Activated naive CD8-positive, alpha-beta T cell treated with anti-CD3 and anti-CD28 coated beads, Interleukin-2, amount 10 ng/mL, durations not matched to agents 7 days and 5 days (primary cell): ENCODE data around the gene U2AF1. TPM values are rescaled to one million over a fixed set of nuclear protein-coding genes. Genes with fewer than 3 reads are reported as not detected.
"Not testable (repeated sequence)": the region's sequence is repeated elsewhere in the genome, so short reads cannot be mapped to it uniquely, and the experiment has no call there.

Experiments used
- ATAC-seq: fragments of 150-1000 bp; cut with Tn5 transposase; one replicate; pipeline ENCODE4 v1.10.0; 2021; ENCODE audit warnings: low read depth, moderate library complexity
- POLR2A ChIA-PET: fragments of 350-600 bp; sonication (Branson Sonifier 250); formaldehyde crosslinking; loops from one replicate; lab custom pipeline; 2021; ENCODE audit warnings: antibody characterized with exemption; lab: Charles Lee
- DNase-seq: peaks from one replicate; pipeline ENCODE4 v3.0.0; 2021
- H3K27ac Mint-ChIP-seq: one replicate; pipeline ENCODE4 v1.8.0; 2022; ENCODE audit warnings: mild to moderate bottlenecking, mixed read lengths
- H3K27me3 Mint-ChIP-seq: one replicate; pipeline ENCODE4 v1.8.0; 2022; ENCODE audit warnings: mild to moderate bottlenecking, moderate library complexity, mixed read lengths
- H3K36me3 Mint-ChIP-seq: one replicate; pipeline ENCODE4 v1.8.0; 2021; ENCODE audit warnings: mild to moderate bottlenecking, mixed read lengths
- H3K4me1 Mint-ChIP-seq: one replicate; pipeline ENCODE4 v1.8.0; 2021; ENCODE audit warnings: mixed read lengths
- H3K4me3 Mint-ChIP-seq: one replicate; pipeline ENCODE4 v1.8.0; 2022; ENCODE audit warnings: mild to moderate bottlenecking, moderate library complexity, mixed read lengths
- H3K9me3 Mint-ChIP-seq: one replicate; pipeline ENCODE4 v1.8.0; 2021; ENCODE audit warnings: mixed read lengths
- total RNA-seq, 2 experiments: library from RNA; stranded (reverse); gene quantifications; one replicate each; pipeline ENCODE4 v1.2.3, GENCODE V29; 2021

U2AF1 gene
- total RNA-seq, 2 experiments from 2014 or later: 19.2 to 22.4 TPM

DNA sequence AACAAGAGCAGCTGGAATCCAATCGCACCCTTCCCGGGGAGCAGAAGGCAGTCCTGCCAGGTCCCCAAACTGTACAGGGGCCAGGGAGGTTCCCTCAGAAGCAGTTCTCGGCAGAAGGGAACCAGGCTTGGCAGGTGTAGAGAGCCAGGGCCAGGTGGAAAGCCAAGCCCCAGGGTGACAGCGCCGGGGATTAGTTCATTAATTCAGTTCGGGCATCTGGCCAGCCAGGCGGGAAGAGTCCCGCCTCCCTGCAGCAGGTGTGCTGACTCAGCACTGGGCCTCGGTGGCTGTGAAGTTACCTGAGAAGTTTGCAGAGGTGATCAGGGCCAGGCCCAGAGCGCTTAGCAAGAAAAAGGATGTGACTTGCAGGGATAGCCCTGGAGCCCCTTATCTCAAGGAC is 37.7 kb downstream of the U2AF1 start:
- H3K36me3 Mint-ChIP-seq, H3K27me3 Mint-ChIP-seq, H3K9me3 Mint-ChIP-seq, H3K4me1 Mint-ChIP-seq, H3K27ac Mint-ChIP-seq, ATAC-seq, DNase-seq, H3K4me3 Mint-ChIP-seq, POLR2A ChIA-PET: not testable (repeated sequence)

GRCh38 chr21:43068065-43068464 is 39.3 kb downstream of the U2AF1 start:
- H3K27me3 Mint-ChIP-seq, H3K4me1 Mint-ChIP-seq, ATAC-seq, H3K9me3 Mint-ChIP-seq, POLR2A ChIA-PET, DNase-seq, H3K36me3 Mint-ChIP-seq, H3K27ac Mint-ChIP-seq, H3K4me3 Mint-ChIP-seq: not testable (repeated sequence)

DNA sequence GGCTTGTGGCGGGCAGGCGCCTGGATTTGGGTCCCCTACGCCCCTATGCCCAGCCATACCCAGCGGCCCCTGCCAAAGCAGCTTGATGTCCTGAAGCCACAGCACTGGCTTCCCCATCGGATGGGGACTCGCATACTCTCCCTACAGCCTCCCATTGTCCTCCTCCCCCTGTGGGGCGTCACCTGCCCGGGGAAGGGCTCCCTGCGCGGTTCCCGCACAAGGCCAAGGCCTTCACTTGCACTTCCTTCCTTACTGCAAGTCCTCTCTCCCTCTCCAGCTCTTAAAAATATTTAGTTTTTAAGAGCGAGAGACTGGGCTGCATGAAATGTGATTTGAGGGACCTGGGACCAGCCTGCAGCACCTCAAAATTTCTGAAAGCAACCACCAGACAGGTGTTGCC is 40.7 kb downstream of the U2AF1 start:
- ATAC-seq, H3K27ac Mint-ChIP-seq, POLR2A ChIA-PET, DNase-seq, H3K27me3 Mint-ChIP-seq, H3K9me3 Mint-ChIP-seq, H3K4me1 Mint-ChIP-seq, H3K36me3 Mint-ChIP-seq, H3K4me3 Mint-ChIP-seq: not testable (repeated sequence)

- H3K4me3 Mint-ChIP-seq, H3K27ac Mint-ChIP-seq, ATAC-seq, H3K27me3 Mint-ChIP-seq, DNase-seq, H3K36me3 Mint-ChIP-seq, H3K9me3 Mint-ChIP-seq, H3K4me1 Mint-ChIP-seq, POLR2A ChIA-PET: not testable (repeated sequence)
Measured at GRCh38 chr21:43065991-43066390, 41.4 kb downstream of the U2AF1 start.

DNA sequence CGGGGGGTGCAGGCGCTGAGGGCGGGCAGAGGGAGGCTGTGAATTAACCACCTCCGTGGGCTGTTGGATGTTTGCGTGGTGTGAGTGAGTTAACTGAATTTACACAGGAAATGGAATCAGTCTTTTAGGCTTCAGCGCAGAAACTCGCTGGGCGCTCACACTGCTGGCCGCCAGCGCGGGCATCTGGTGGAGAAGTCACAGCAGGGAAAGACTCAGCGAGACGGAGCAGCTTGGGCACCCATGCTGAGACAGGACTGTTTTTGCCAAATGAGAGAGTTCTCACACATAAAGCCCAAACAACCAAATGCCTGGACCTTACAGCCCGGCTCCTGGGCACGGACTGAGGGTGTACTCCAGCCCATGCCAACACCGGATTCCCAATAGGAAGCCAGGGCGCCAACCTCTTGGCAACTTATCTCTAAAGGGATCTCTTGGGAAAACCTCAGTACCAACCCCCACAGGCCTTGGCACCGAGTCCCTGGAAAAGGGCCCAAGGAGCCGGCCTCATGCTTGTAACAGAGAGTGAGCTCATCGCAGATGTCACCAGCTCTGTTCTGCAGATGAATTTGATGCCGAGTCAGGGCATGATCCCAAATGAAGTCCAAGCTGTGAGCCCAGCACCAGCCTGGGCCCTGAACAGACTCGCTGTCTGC is 43.0 kb downstream of the U2AF1 start:
- H3K4me3 Mint-ChIP-seq, H3K27ac Mint-ChIP-seq, H3K27me3 Mint-ChIP-seq, H3K9me3 Mint-ChIP-seq, H3K4me1 Mint-ChIP-seq, DNase-seq, POLR2A ChIA-PET, ATAC-seq, H3K36me3 Mint-ChIP-seq: not testable (repeated sequence)

- DNase-seq, H3K27ac Mint-ChIP-seq, H3K9me3 Mint-ChIP-seq, ATAC-seq, H3K36me3 Mint-ChIP-seq, POLR2A ChIA-PET, H3K27me3 Mint-ChIP-seq, H3K4me3 Mint-ChIP-seq, H3K4me1 Mint-ChIP-seq: not testable (repeated sequence)
Measured at GRCh38 chr21:43062955-43063664, 44.3 kb downstream of the U2AF1 start.

DNA sequence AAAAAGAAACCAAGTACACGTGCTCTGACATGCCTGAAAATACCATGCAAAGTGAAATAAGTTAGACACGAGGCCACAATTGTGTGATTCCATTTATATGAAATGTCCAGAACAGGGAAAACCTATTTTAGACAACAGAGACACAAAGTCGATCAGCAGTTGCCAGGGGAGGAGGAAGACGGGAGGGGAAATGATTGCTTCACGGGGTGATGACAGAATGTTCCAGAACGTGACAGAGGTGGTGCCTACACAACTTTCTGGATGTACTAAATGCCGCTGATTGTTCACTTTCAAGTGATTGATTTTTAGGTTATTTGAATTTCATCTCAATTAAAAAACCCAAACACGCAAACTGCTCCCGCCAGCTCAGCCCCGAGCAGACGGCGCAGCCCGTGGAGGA is 54.3 kb downstream of the U2AF1 start:
- DNase-seq, ATAC-seq, H3K27ac Mint-ChIP-seq, H3K36me3 Mint-ChIP-seq, H3K9me3 Mint-ChIP-seq, H3K4me1 Mint-ChIP-seq, H3K27me3 Mint-ChIP-seq, POLR2A ChIA-PET, H3K4me3 Mint-ChIP-seq: not testable (repeated sequence)

DNA sequence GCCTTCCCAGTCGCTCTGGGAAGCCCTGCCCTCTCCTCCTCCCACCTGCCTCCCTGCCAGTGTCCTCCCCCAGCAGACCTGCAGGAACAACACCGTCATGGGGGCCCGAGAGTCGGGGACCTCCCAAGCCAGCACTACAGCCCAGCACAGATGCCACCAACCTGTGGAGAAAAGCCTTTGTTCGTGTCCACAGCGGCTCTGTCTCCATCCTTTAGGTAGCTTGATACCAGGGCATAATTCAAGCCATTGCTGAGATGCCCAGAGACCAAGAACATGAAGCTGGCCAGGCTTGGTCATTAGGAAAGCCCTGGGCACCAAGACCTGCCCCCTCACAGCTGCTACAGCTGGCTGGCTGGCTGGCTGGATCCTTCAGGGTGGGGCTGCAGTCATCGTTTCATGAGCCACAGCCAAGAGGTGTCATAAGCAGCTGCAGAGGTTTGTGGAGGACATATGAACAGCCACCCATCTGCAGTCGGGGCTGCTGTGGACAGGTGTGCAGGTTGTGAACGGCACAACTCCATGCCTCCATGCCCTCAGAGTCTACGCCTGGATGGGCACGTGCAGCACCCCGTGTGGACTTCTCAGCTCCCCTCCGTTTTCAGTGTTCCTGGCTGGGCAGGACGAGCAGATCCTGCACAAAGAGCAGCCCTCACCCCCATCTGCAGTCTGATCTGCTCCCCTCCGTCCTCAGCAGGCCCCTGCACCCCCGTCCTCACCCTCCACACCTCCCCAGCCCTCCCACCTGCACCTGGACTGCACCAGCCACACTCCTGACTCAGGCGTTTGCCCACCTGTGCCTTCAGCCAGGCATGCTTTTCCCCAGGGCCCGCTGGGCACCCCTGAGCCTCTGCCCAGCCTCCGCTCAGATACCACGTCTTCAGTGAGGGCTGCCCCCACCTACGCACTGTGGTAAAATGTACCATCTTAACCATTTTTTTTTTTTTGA is 61.2 kb downstream of the U2AF1 start:
- H3K27me3 Mint-ChIP-seq, POLR2A ChIA-PET, H3K27ac Mint-ChIP-seq, H3K4me3 Mint-ChIP-seq, H3K9me3 Mint-ChIP-seq, ATAC-seq, H3K4me1 Mint-ChIP-seq, DNase-seq, H3K36me3 Mint-ChIP-seq: not testable (repeated sequence)

DNA sequence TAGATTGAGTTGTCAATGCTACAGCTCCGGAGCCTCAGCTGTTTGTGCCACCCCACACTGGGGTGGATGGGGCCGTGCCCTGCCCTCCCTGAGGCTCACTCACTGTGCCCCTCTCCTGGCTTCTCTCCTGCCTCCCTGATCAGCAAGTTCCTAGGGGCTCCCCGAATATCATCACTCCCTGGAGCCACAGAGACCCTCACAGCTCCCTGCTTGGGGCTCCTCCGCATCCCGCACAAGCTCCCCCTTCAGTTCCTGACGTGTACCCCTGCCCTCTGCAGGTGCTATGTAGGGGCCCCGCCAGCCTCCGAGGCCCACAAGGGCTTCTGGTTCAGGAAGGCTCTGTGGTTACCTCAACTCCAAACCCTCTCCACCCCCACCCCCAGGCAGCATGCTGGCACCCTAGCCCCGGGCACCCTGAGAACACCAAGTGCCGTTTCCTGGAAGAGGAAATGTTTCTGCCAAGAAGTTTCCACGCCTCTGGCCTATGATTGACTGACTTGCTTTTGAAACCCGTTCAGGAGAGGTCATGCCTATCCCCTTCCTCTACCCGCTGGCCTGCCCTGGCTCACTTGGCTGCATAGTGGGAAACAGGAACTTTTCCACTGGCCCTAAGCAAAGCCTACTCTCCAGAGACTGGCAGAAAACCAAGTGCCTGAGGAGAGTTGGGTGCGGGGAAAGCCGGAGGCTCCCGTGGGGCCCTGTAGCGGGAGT is 62.0 kb downstream of the U2AF1 start:
- POLR2A ChIA-PET, H3K27me3 Mint-ChIP-seq, H3K27ac Mint-ChIP-seq, H3K9me3 Mint-ChIP-seq, DNase-seq, H3K4me1 Mint-ChIP-seq, H3K36me3 Mint-ChIP-seq, H3K4me3 Mint-ChIP-seq: not testable (repeated sequence)
- ATAC-seq: peak; percentile 81

DNA sequence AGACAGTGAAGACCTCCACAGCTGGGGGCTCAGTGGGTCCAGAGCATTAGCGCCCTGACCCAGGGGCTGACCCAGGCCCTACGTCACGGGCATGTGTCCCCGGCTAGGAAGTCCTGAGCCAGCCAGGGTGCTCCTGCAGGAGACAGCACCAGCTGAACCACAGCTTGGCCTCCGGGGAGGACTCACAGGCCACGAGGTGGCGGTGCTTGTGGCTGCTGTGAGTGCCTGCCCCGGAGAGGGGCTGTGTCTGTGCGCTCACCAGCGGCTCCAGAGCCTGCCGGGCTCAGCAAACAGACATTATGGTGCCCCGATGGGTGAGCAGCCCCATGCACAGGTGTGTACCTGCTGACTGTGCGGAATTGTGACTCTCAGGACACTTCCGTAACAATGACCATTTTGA is 62.8 kb downstream of the U2AF1 start:
- H3K27me3 Mint-ChIP-seq, ATAC-seq, H3K9me3 Mint-ChIP-seq, H3K4me3 Mint-ChIP-seq, H3K4me1 Mint-ChIP-seq, POLR2A ChIA-PET, H3K27ac Mint-ChIP-seq, H3K36me3 Mint-ChIP-seq, DNase-seq: not testable (repeated sequence)

- DNase-seq, ATAC-seq, H3K4me1 Mint-ChIP-seq, POLR2A ChIA-PET, H3K27me3 Mint-ChIP-seq, H3K36me3 Mint-ChIP-seq, H3K9me3 Mint-ChIP-seq, H3K27ac Mint-ChIP-seq, H3K4me3 Mint-ChIP-seq: not testable (repeated sequence)
Measured at GRCh38 chr21:43043291-43043690, 64.1 kb downstream of the U2AF1 start.
